H1 (cell line): ENCODE results near the gene NRP2. TPM values are rescaled to one million over a fixed set of nuclear protein-coding genes. Genes with fewer than 3 reads are reported as not detected.

ENCODE experiments used
- BCL11A ChIP-seq, 2 experiments: IDR thresholded peaks; one replicate each; pipeline ENCODE4 v1.6.1; 2011; ENCODE audit warnings: low read depth in 2 of 2, low read length in 2 of 2, mild to moderate bottlenecking in 2 of 2
- NRF1 ChIP-seq: IDR thresholded peaks from 2 replicates; pipeline ENCODE4 v1.6.1; 2011; ENCODE audit warnings: mild to moderate bottlenecking, low read depth, low read length, improper control_type of control experiment
- RFX5 ChIP-seq: IDR thresholded peaks from 2 replicates; pipeline ENCODE4 v1.6.1; 2011; ENCODE audit warnings: low read depth, low read length, improper control_type of control experiment, borderline replicate concordance
- SIRT6 ChIP-seq: IDR thresholded peaks from one replicate; pipeline ENCODE4 v1.7.1; 2012; ENCODE audit warnings: low read length, inconsistent platforms
- SRF ChIP-seq: IDR thresholded peaks from 2 replicates; pipeline ENCODE4 v1.6.1; 2011; ENCODE audit warnings: mild to moderate bottlenecking, low read depth, low read length, moderate library complexity
- USF2 ChIP-seq: IDR thresholded peaks from 2 replicates; pipeline ENCODE4 v1.6.1; 2011; ENCODE audit warnings: low read length, improper control_type of control experiment
- polyA plus RNA-seq, 7 experiments: library from polyadenylated mRNA; depleted of rRNA in 3 of 7; stranded (reverse) in 5 of 7; unstranded in 2 of 7; fragments of >200 nt in 5 of 7; fragments of 200-250 nt in 2 of 7; gene quantifications; 1 replicate in 5 of 7; 2 replicates in 1 of 7; 4 replicates in 1 of 7; pipeline versions ENCODE4 v1.2.1 to v1.2.3, GENCODE V29; 2011 to 2013; ENCODE audit warnings: missing spikeins in 2 of 7, mixed read lengths in 2 of 7
- total RNA-seq: library from RNA; stranded (reverse); fragmentation: NEBNext Ultra II Directional; extraction: Animal tissue kit (Norgen Biotek cat#: 25700); gene quantifications from 2 replicates; pipeline ENCODE4 v1.2.1, GENCODE V29; 2021

NRP2 gene
- total and polyA plus RNA-seq, 2 of the 8 experiments (the other 6 are each of a cell fraction or from before 2014, with no cell fraction given): 32.0 to 37.8 TPM

DNA sequence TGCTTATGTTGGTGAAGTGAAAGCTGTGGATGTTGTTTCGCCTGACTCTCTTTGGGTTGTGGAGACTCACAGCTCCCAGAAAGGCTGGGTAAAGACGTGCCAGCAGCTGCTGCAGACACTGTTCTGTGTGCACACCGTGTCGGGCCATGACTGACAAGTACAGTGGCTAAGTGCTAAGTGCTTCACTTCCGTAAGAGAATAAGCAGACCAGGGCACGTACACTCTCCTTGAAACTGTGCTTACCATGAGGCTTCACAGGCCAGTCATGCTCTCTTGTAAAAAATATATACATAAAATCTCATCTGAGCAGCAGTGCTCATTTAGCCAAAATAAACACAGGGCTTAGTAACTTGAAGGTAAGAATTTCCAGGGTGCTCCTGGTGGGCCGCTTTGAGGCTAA, 86.0 kb downstream of the NRP2 start (continued):
- TF ChIP-seq RFX5 (no peak), BCL11A (IDR thresholded peaks at IDR 0.05; ENCODE audit: low read depth in 2 of 2, low read length in 2 of 2) (no peak), SIRT6 (no peak), SRF (no peak), USF2 (no peak), NRF1 (no peak)
